Hepatocyte (in vitro differentiated cells): ENCODE measurements around the gene TELO2.

Experiments
- CTCF ChIP-seq: fragments of 200-600 bp; sonication (generic); IDR thresholded peaks from 2 replicates; pipeline ENCODE4 v1.5.1; 2016; ENCODE audit warnings: antibody characterized with exemption, mild to moderate bottlenecking; ENCODE audit not compliant: poor library complexity
- EZH2 ChIP-seq: fragments of 200-600 bp; sonication (generic); IDR thresholded peaks from 2 replicates; pipeline ENCODE4 v1.6.1; 2016; ENCODE audit warnings: antibody characterized with exemption, mild to moderate bottlenecking, borderline replicate concordance
- EZH2phosphoT487 ChIP-seq: fragments of 200-600 bp; sonication (generic); IDR thresholded peaks from one replicate; pipeline ENCODE4 v1.6.1; 2018; ENCODE audit warnings: antibody characterized with exemption, mild to moderate bottlenecking, low read depth, moderate library complexity; ENCODE audit not compliant: unreplicated experiment, severe bottlenecking

GRCh38 chr16:1471569-1472194 is 21.5 kb upstream of the TELO2 start:
- TF ChIP-seq CTCF (no peak), EZH2 (no peak), EZH2phosphoT487 (no peak)
